Karpas-422 (cell line): ENCODE measurements around the gene SMIM44. TPM values are rescaled to one million over a fixed set of nuclear protein-coding genes. Genes with fewer than 3 reads are reported as not detected.

Source experiments
- DNase-seq: peaks from one replicate; pipeline ENCODE4 v3.0.0-alpha.2; 2015
- H2AFZ ChIP-seq: fragments of 200-600 bp; sonication (generic); 2 replicates; pipeline ENCODE4 v1.6.1; 2014; ENCODE audit warnings: antibody characterized with exemption, low read length, mixed read lengths
- H3K27ac ChIP-seq: fragments of 200-600 bp; sonication (generic); 2 replicates; pipeline ENCODE4 v1.5.1; 2014; ENCODE audit warnings: mild to moderate bottlenecking, low read length, moderate library complexity
- H3K27me3 ChIP-seq: fragments of 200-600 bp; sonication (generic); 2 replicates; pipeline ENCODE4 v1.6.1; 2014; ENCODE audit warnings: low read length, mixed read lengths
- H3K36me3 ChIP-seq: fragments of 200-600 bp; sonication (generic); 2 replicates; pipeline ENCODE4 v1.6.1; 2014; ENCODE audit warnings: low read length, mixed read lengths; ENCODE audit not compliant: insufficient read depth
- H3K4me1 ChIP-seq: fragments of 200-600 bp; sonication (generic); 2 replicates; pipeline ENCODE4 v1.6.1; 2014; ENCODE audit warnings: mild to moderate bottlenecking, low read length, mixed read lengths
- H3K4me2 ChIP-seq: fragments of 200-600 bp; sonication (generic); 2 replicates; pipeline ENCODE4 v1.6.1; 2014; ENCODE audit warnings: low read length, low read depth, mild to moderate bottlenecking; ENCODE audit not compliant: poor library complexity, severe bottlenecking
- H3K4me3 ChIP-seq: fragments of 200-600 bp; sonication (generic); 2 replicates; pipeline ENCODE4 v1.5.1; 2014; ENCODE audit warnings: mild to moderate bottlenecking, antibody characterized with exemption, low read length, mixed read lengths
- H3K79me2 ChIP-seq: fragments of 200-600 bp; sonication (generic); 2 replicates; pipeline ENCODE4 v1.6.1; 2014; ENCODE audit warnings: mild to moderate bottlenecking, low read length, mixed read lengths
- H3K9ac ChIP-seq: fragments of 200-600 bp; sonication (generic); 2 replicates; pipeline ENCODE4 v1.6.0; 2014; ENCODE audit warnings: low read length
- H3K9me2 ChIP-seq: fragments of 200-600 bp; sonication (generic), shearing (Covaris generic); replicated peaks from 2 replicates; pipeline ENCODE4 v1.6.0; 2014; ENCODE audit warnings: mild to moderate bottlenecking, low read length, moderate library complexity; ENCODE audit not compliant: insufficient read depth
- H3K9me3 ChIP-seq: fragments of 300-700, 200-600 bp; sonication (generic); 2 replicates; pipeline ENCODE4 v1.6.1; 2014; ENCODE audit warnings: low read length, mixed read lengths
- H4K20me1 ChIP-seq: fragments of 200-600 bp; sonication (generic); 2 replicates; pipeline ENCODE4 v1.6.1; 2014; ENCODE audit warnings: mild to moderate bottlenecking, antibody characterized with exemption, low read length, low read depth; ENCODE audit not compliant: insufficient read depth
- total RNA-seq: library from RNA; depleted of rRNA; stranded (reverse); fragments of >200 nt; shearing (Covaris generic); gene quantifications from 2 replicates; pipeline ENCODE4 v1.2.3, GENCODE V29; 2014; ENCODE audit warnings: low replicate concordance

SMIM44 gene
- total RNA-seq, 1 experiment from 2014 or later = not detected

GRCh38 chr19:3499738-3500428, 16.6 kb upstream of the SMIM44 start:
- DNase-seq = peak; percentile 56
- no peaks in the 10 kb centered on the region for H4K20me1 ChIP-seq
- peak overlapping the region; percentile 93 for H3K9ac ChIP-seq
- H3K9me2 ChIP-seq = no peaks in the 10 kb centered on the region
- peak overlapping the region; percentile 91 for H3K4me2 ChIP-seq
- H3K4me3 ChIP-seq = peak overlapping the region; percentile 97
- H3K36me3 ChIP-seq = no peaks in the 10 kb centered on the region
- peak overlapping the region; percentile 24; the same call in 1 of the 2 replicates for H2AFZ ChIP-seq
- no peaks in the 10 kb centered on the region for H3K27me3 ChIP-seq
- no peaks in the 10 kb centered on the region for H3K9me3 ChIP-seq
- peaks cover 36% of the 10 kb centered on the region for H3K79me2 ChIP-seq
- H3K4me1 ChIP-seq = peaks cover 13% of the 10 kb centered on the region
- H3K27ac ChIP-seq = no peak overlapping the region; the same call in 1 of the 2 replicates

GRCh38 chr19:3497757-3498520, 14.7 kb upstream of the SMIM44 start:
- Histone ChIP-seq H3K9ac (no peak overlapping the region), H3K79me2 (peaks cover 33% of the 10 kb centered on the region), H4K20me1 (no peaks in the 10 kb centered on the region), H2AFZ (no peak overlapping the region), H3K4me3 (no peak overlapping the region), H3K4me1 (peaks cover 9% of the 10 kb centered on the region), H3K27me3 (no peaks in the 10 kb centered on the region), H3K9me2 (no peaks in the 10 kb centered on the region), H3K27ac (no peak overlapping the region), H3K36me3 (no peaks in the 10 kb centered on the region), H3K9me3 (no peaks in the 10 kb centered on the region), H3K4me2 (no peak overlapping the region)
- no peak for DNase-seq

GRCh38 chr19:3496392-3497273, 13.4 kb upstream of the SMIM44 start:
- no peak overlapping the region for H3K9ac ChIP-seq
- no peaks in the 10 kb centered on the region for H3K27me3 ChIP-seq
- H3K9me2 ChIP-seq = no peaks in the 10 kb centered on the region
- H3K9me3 ChIP-seq = no peaks in the 10 kb centered on the region
- H3K4me1 ChIP-seq = peaks cover 9% of the 10 kb centered on the region
- H2AFZ ChIP-seq = no peak overlapping the region
- H3K36me3 ChIP-seq = no peaks in the 10 kb centered on the region
- no peaks in the 10 kb centered on the region for H4K20me1 ChIP-seq
- H3K4me3 ChIP-seq = no peak overlapping the region
- DNase-seq = no peak
- no peak overlapping the region for H3K4me2 ChIP-seq
- H3K27ac ChIP-seq = no peak overlapping the region
- peaks cover 33% of the 10 kb centered on the region for H3K79me2 ChIP-seq

- no peak overlapping the region for H3K4me3 ChIP-seq
- H3K36me3 ChIP-seq = no peaks in the 10 kb centered on the region
- peaks cover 6% of the 10 kb centered on the region for H3K4me1 ChIP-seq
- no peak overlapping the region for H3K4me2 ChIP-seq
- DNase-seq = no peak
- no peak overlapping the region for H2AFZ ChIP-seq
- H3K79me2 ChIP-seq = peaks cover 24% of the 10 kb centered on the region
- H3K27ac ChIP-seq = no peak overlapping the region
- H3K27me3 ChIP-seq = no peaks in the 10 kb centered on the region
- H4K20me1 ChIP-seq = no peaks in the 10 kb centered on the region
- H3K9me3 ChIP-seq = no peaks in the 10 kb centered on the region
- H3K9me2 ChIP-seq = no peaks in the 10 kb centered on the region
- no peak overlapping the region for H3K9ac ChIP-seq
Observed at GRCh38 chr19:3494559-3494958, 11.3 kb upstream of the SMIM44 start.

- Histone ChIP-seq H3K36me3 (no peaks in the 10 kb centered on the region), H2AFZ (no peak overlapping the region), H3K4me3 (no peak overlapping the region), H3K9me2 (no peaks in the 10 kb centered on the region), H3K9ac (no peak overlapping the region), H3K9me3 (no peaks in the 10 kb centered on the region), H3K4me1 (peaks cover under 1% of the 10 kb centered on the region; the same call in 1 of the 2 replicates), H3K27ac (no peak overlapping the region), H4K20me1 (no peaks in the 10 kb centered on the region), H3K79me2 (peaks cover 19% of the 10 kb centered on the region), H3K4me2 (no peak overlapping the region), H3K27me3 (no peaks in the 10 kb centered on the region)
- DNase-seq = peak; percentile 66
Observed at GRCh38 chr19:3494051-3494450, 10.8 kb upstream of the SMIM44 start.

GRCh38 chr19:3493651-3494050, 10.4 kb upstream of the SMIM44 start:
- DNase-seq = no peak
- Histone ChIP-seq H3K27me3 (no peaks in the 10 kb centered on the region), H3K36me3 (no peaks in the 10 kb centered on the region), H4K20me1 (no peaks in the 10 kb centered on the region), H3K79me2 (peaks cover 15% of the 10 kb centered on the region), H3K4me3 (no peak overlapping the region), H3K4me2 (no peak overlapping the region), H2AFZ (no peak overlapping the region), H3K27ac (no peak overlapping the region), H3K9me2 (no peaks in the 10 kb centered on the region), H3K9ac (no peak overlapping the region), H3K9me3 (no peaks in the 10 kb centered on the region), H3K4me1 (no peaks in the 10 kb centered on the region)

- Histone ChIP-seq H3K4me3 (no peak overlapping the region), H3K27ac (no peak overlapping the region), H3K36me3 (no peaks in the 10 kb centered on the region), H3K79me2 (peaks cover 10% of the 10 kb centered on the region), H3K4me1 (no peaks in the 10 kb centered on the region), H3K9me3 (no peaks in the 10 kb centered on the region), H3K27me3 (no peaks in the 10 kb centered on the region), H4K20me1 (no peaks in the 10 kb centered on the region), H3K4me2 (no peak overlapping the region), H3K9ac (no peak overlapping the region), H2AFZ (no peak overlapping the region), H3K9me2 (no peaks in the 10 kb centered on the region)
- DNase-seq = no peak
Observed at GRCh38 chr19:3492919-3493318, 9.7 kb upstream of the SMIM44 start.
